ENCODE data around the gene STX8. TPM values are rescaled to one million over a fixed set of nuclear protein-coding genes. Genes with fewer than 3 reads are reported as not detected.

Gene STX8
- total RNA-seq, 1 experiment from 2014 or later = 50.3 TPM

DNA sequence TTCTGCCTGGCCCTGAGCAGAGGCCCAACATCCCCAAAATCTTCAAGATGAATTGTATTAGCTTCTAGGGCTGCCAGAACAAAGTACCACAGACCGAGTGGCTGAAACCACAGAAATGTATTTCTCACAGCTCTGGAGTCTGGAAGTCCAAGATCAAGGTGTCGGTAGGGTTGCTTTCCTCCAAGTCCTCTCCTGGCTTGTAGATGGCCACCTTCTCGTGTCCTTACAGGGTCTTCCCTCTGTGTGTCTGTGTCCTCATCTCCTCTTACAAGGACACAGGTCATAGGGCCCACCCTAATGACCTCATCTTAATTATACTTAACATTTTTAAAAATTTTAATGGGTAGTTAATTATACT, 338.6 kb downstream of the STX8 start:
- Histone ChIP-seq H3K27me3 (ENCODE audit: control insufficient read depth, insufficient read depth, low read length) (no peaks in the 10 kb centered on the region), H3K27ac (ENCODE audit: low read length) (no peak overlapping the region), H3K9me3 (ENCODE audit: control insufficient read depth, insufficient read depth, low read depth, low read length) (no peaks in the 10 kb centered on the region), H3K4me1 (ENCODE audit: control insufficient read depth, insufficient read depth, low read length) (peaks cover 10% of the 10 kb centered on the region), H3K36me3 (ENCODE audit: control insufficient read depth, insufficient read depth, low read length) (no peaks in the 10 kb centered on the region), H3K4me3 (ENCODE audit: low read depth in 2 of 2, low read length in 2 of 2) (no peak overlapping the region)
- ChIA-PET POLR2A (no interaction called here), CTCF (interaction anchor here (0.6 kb wide), 1 partner anchor 57 kb away, joined by 6 read pairs; no protein-coding TSS in a partner anchor)
- BruUV-seq (replicated peaks) = no TSS peak
- ATAC-seq (no peak), DNase-seq (ENCODE audit: low read depth, low spot score) (no peak)
- TF ChIP-seq, protein P1, sequence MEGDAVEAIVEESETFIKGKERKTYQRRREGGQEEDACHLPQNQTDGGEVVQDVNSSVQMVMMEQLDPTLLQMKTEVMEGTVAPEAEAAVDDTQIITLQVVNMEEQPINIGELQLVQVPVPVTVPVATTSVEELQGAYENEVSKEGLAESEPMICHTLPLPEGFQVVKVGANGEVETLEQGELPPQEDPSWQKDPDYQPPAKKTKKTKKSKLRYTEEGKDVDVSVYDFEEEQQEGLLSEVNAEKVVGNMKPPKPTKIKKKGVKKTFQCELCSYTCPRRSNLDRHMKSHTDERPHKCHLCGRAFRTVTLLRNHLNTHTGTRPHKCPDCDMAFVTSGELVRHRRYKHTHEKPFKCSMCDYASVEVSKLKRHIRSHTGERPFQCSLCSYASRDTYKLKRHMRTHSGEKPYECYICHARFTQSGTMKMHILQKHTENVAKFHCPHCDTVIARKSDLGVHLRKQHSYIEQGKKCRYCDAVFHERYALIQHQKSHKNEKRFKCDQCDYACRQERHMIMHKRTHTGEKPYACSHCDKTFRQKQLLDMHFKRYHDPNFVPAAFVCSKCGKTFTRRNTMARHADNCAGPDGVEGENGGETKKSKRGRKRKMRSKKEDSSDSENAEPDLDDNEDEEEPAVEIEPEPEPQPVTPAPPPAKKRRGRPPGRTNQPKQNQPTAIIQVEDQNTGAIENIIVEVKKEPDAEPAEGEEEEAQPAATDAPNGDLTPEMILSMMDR (IDR thresholded peaks at IDR 0.05) = no peak
- TF ChIP-seq SIN3A (IDR thresholded peaks at IDR 0.05; ENCODE audit: borderline replicate concordance, insufficient read depth, low read depth, low read length) (no peak), TCF7L2 (IDR thresholded peaks at IDR 0.05; ENCODE audit: low read depth, low read length) (no peak), POLR2AphosphoS5 (IDR thresholded peaks at IDR 0.05; ENCODE audit: low read depth, low read length) (no peak)
- TF ChIP-seq, protein P2, sequence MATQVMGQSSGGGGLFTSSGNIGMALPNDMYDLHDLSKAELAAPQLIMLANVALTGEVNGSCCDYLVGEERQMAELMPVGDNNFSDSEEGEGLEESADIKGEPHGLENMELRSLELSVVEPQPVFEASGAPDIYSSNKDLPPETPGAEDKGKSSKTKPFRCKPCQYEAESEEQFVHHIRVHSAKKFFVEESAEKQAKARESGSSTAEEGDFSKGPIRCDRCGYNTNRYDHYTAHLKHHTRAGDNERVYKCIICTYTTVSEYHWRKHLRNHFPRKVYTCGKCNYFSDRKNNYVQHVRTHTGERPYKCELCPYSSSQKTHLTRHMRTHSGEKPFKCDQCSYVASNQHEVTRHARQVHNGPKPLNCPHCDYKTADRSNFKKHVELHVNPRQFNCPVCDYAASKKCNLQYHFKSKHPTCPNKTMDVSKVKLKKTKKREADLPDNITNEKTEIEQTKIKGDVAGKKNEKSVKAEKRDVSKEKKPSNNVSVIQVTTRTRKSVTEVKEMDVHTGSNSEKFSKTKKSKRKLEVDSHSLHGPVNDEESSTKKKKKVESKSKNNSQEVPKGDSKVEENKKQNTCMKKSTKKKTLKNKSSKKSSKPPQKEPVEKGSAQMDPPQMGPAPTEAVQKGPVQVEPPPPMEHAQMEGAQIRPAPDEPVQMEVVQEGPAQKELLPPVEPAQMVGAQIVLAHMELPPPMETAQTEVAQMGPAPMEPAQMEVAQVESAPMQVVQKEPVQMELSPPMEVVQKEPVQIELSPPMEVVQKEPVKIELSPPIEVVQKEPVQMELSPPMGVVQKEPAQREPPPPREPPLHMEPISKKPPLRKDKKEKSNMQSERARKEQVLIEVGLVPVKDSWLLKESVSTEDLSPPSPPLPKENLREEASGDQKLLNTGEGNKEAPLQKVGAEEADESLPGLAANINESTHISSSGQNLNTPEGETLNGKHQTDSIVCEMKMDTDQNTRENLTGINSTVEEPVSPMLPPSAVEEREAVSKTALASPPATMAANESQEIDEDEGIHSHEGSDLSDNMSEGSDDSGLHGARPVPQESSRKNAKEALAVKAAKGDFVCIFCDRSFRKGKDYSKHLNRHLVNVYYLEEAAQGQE (IDR thresholded peaks at IDR 0.05; ENCODE audit: insufficient read depth in 1 of 2, low read depth in 2 of 2, low read length in 1 of 2) = no peak
- in situ Hi-C loops (cut with HindIII; ENCODE audit: low pct_unique_long_range_greater_than_20kb, low sequenced_read_pairs) = no loop called here
- intact Hi-C loops (cut with micrococcal nuclease; ENCODE audit: unreplicated experiment) = no loop called here

DNA sequence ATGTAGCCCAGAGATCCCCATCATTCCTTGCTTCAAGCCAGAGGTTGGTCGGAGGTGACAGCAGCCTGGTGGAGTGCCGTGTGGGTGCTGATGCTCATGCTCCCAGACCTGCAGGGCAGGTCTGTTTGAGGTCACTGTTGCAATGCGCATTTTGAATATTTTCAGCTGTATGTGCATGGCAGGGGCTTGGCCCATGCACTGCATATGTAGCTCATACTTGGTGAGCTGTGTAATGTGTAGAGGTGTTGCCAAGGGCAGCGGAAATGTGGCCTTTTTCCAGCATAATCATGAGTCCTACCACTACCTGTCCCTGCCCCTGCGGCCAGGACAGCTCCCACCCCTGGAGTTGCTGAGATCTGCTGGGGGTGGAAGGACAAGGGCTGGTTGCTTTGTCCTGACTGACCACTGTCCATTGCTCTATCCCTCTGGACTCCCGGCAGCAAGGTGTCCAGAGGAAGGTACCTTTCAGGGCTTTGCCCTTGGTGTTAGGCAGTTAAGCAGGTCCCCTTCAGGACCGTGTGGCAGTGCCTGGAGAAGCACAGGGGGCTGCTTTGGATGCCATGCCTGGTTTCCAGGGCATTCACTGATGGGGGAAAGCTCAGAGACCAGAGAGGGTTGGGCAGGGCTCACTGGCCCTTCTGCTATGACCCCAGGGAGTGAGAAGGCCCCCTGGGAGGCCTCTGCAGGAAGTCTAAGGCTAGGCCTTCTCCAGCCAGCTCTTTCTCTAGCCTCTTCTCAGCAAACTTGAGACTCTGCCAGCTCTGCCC, 339.2 kb downstream of the STX8 start:
- ChIA-PET POLR2A (no interaction called here), CTCF (interaction anchor here (0.6 kb wide), 1 partner anchor 57 kb away, joined by 6 read pairs; no protein-coding TSS in a partner anchor)
- H3K27me3 ChIP-seq (ENCODE audit: control insufficient read depth, insufficient read depth, low read length) = no peaks in the 10 kb centered on the region
- DNase-seq (ENCODE audit: low read depth, low spot score) (no peak), ATAC-seq (no peak)
- H3K9me3 ChIP-seq (ENCODE audit: control insufficient read depth, insufficient read depth, low read depth, low read length) = no peaks in the 10 kb centered on the region
- H3K4me1 ChIP-seq (ENCODE audit: control insufficient read depth, insufficient read depth, low read length) = peaks cover 10% of the 10 kb centered on the region
- intact Hi-C loops (cut with micrococcal nuclease; ENCODE audit: unreplicated experiment) = no loop called here
- TF ChIP-seq, protein P1 (IDR thresholded peaks at IDR 0.05) = no peak
- TF ChIP-seq POLR2AphosphoS5 (IDR thresholded peaks at IDR 0.05; ENCODE audit: low read depth, low read length) (no peak), SIN3A (IDR thresholded peaks at IDR 0.05; ENCODE audit: borderline replicate concordance, insufficient read depth, low read depth, low read length) (no peak), TCF7L2 (IDR thresholded peaks at IDR 0.05; ENCODE audit: low read depth, low read length) (no peak)
- TF ChIP-seq, protein P2 (IDR thresholded peaks at IDR 0.05; ENCODE audit: insufficient read depth in 1 of 2, low read depth in 2 of 2, low read length in 1 of 2) = no peak
- BruUV-seq (replicated peaks) = no TSS peak
- H3K4me3 ChIP-seq (ENCODE audit: low read depth in 2 of 2, low read length in 2 of 2) = no peak overlapping the region
- H3K27ac ChIP-seq (ENCODE audit: low read length) = no peak overlapping the region
- in situ Hi-C loops (cut with HindIII; ENCODE audit: low pct_unique_long_range_greater_than_20kb, low sequenced_read_pairs) = no loop called here
- no peaks in the 10 kb centered on the region for H3K36me3 ChIP-seq (ENCODE audit: control insufficient read depth, insufficient read depth, low read length)
